Stimulated activated CD8-positive, alpha-beta memory T cell treated with anti-CD3 and anti-CD28 coated beads, Interleukin-7, amount 100 ng/mL, for 4 hours (primary cell): ENCODE measurements around the gene FARS2.
A peak's percentile ranks its signal among the peaks of the same experiment; 100 is the strongest.

Experiments
- DNase-seq, 2 donors: peaks; one replicate each; pipeline ENCODE4 v3.0.0-alpha.2; 2020; ENCODE audit warnings: low read depth in 2 of 2

The FARS2 gene

GRCh38 chr6:5580736-5581581, 319.6 kb downstream of the FARS2 start:
- no peak for DNase-seq

- no peak for DNase-seq
Measured at GRCh38 chr6:5582762-5583161, 321.4 kb downstream of the FARS2 start.

GRCh38 chr6:5583528-5583927, 322.2 kb downstream of the FARS2 start:
- no peak for DNase-seq

- DNase-seq = no peak
Measured at GRCh38 chr6:5584078-5584482, 322.8 kb downstream of the FARS2 start.

GRCh38 chr6:5587648-5588047, 326.3 kb downstream of the FARS2 start:
- DNase-seq = no peak

GRCh38 chr6:5589422-5590141, 328.3 kb downstream of the FARS2 start:
- no peak for DNase-seq

- no peak for DNase-seq
Measured at GRCh38 chr6:5590187-5590586, 328.9 kb downstream of the FARS2 start.

- no peak for DNase-seq
Measured at GRCh38 chr6:5592886-5593519, 331.7 kb downstream of the FARS2 start.

- DNase-seq = no peak
Measured at GRCh38 chr6:5595184-5595583, 333.9 kb downstream of the FARS2 start.

- no peak for DNase-seq
Measured at GRCh38 chr6:5597413-5597812, 336.1 kb downstream of the FARS2 start.

- DNase-seq = no peak
Measured at GRCh38 chr6:5598123-5598522, 336.8 kb downstream of the FARS2 start.

GRCh38 chr6:5599127-5599526, 337.8 kb downstream of the FARS2 start:
- DNase-seq = no peak

- no peak for DNase-seq
Measured at GRCh38 chr6:5605937-5606336, 344.6 kb downstream of the FARS2 start.

- no peak for DNase-seq
Measured at GRCh38 chr6:5606546-5606945, 345.2 kb downstream of the FARS2 start.

GRCh38 chr6:5610640-5611039, 349.3 kb downstream of the FARS2 start:
- no peak for DNase-seq

GRCh38 chr6:5617179-5617578, 355.9 kb downstream of the FARS2 start:
- DNase-seq = no peak

- peak; percentile 12 to 13 for DNase-seq
Measured at GRCh38 chr6:5619249-5619648, 357.9 kb downstream of the FARS2 start.

GRCh38 chr6:5622276-5623005, 361.1 kb downstream of the FARS2 start:
- DNase-seq = no peak

GRCh38 chr6:5623769-5624168, 362.5 kb downstream of the FARS2 start:
- DNase-seq = no peak

- DNase-seq = no peak
Measured at GRCh38 chr6:5624256-5624655, 362.9 kb downstream of the FARS2 start.

- DNase-seq = no peak
Measured at GRCh38 chr6:5626727-5627426, 365.6 kb downstream of the FARS2 start.
